ENCODE data around the gene ADSS1. TPM values are rescaled to one million over a fixed set of nuclear protein-coding genes. Genes with fewer than 3 reads are reported as not detected.

ADSS1 gene
- total and polyA plus RNA-seq, 2 donors (not counting 1 experiment from before 2014, with no cell fraction given), result 2.2 to 3.5 TPM

DNA sequence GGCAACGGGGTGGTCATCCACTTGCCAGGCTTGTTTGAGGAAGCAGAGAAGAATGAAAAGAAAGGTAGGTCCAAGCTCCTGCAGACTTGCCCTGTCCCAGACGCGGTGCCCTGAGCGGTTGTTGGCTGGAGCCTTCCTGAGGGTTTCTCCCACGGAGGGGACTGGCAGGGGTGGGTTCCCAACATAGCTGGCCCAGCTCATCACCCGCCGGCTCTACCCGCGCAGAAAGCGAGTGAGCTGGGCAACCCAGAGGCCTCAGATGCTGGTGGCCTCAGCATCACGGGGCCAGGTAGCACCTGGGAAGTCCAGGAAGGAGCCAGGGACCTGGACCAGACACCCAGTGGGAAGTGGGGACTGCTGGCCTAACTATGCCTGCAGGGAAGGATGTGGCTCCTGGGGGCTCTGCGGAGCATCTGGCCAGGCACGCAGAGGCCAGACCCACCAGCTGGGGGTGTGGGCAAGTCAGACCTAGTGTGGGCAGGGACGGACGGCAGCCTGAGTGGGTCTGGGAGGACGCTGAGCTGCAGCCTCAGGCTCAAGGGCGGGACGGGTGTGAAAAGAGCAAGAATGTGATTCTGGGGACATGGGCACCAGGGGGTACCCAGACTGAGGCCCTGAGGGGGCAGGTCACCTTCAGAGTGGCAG, 14.5 kb downstream of the ADSS1 start:
- TF ChIP-seq EZH2 (IDR thresholded peaks at IDR 0.05; ENCODE audit: low read length, missing control alignments) (no peak), CTCF (conservative IDR thresholded peaks at IDR 0.05 in 1 of 2, IDR thresholded peaks at IDR 0.05 in 1 of 2; ENCODE audit: low read depth in 1 of 2, low read length in 2 of 2) (no peak)
- no peaks in the 10 kb centered on the region for H3K36me3 ChIP-seq (ENCODE audit: control insufficient read depth, insufficient read depth, low read length)
- no peak overlapping the region for H3K4me3 ChIP-seq (replicated peaks in 1 of 4; ENCODE audit: control extremely low read depth in 1 of 4, insufficient read depth in 1 of 4, low read depth in 3 of 4, low read length in 4 of 4)
- DNase-seq (ENCODE audit: low read depth in 2 of 2), result no peak
- H2AFZ ChIP-seq (ENCODE audit: low read length), result no peak overlapping the region
- H3K27me3 ChIP-seq (ENCODE audit: control insufficient read depth, insufficient read depth, low read length), result no peaks in the 10 kb centered on the region
- H3K79me2 ChIP-seq (ENCODE audit: control insufficient read depth, insufficient read depth, low read length), result no peaks in the 10 kb centered on the region
- no peak overlapping the region for H3K9ac ChIP-seq (ENCODE audit: insufficient read depth, low read length)
- peaks cover 6% of the 10 kb centered on the region for H3K4me1 ChIP-seq (ENCODE audit: control insufficient read depth, extremely low read depth, insufficient read depth, low read length)
- no peak overlapping the region for H3K27ac ChIP-seq (ENCODE audit: insufficient read depth, low read length)
- H4K20me1 ChIP-seq (ENCODE audit: control insufficient read depth, extremely low read depth, insufficient read depth, low read length), result no peaks in the 10 kb centered on the region
- H3K4me2 ChIP-seq (ENCODE audit: extremely low read depth, insufficient read depth, low read length), result no peak overlapping the region
- H3K9me3 ChIP-seq (ENCODE audit: control insufficient read depth, insufficient read depth, low read depth, low read length), result no peaks in the 10 kb centered on the region

DNA sequence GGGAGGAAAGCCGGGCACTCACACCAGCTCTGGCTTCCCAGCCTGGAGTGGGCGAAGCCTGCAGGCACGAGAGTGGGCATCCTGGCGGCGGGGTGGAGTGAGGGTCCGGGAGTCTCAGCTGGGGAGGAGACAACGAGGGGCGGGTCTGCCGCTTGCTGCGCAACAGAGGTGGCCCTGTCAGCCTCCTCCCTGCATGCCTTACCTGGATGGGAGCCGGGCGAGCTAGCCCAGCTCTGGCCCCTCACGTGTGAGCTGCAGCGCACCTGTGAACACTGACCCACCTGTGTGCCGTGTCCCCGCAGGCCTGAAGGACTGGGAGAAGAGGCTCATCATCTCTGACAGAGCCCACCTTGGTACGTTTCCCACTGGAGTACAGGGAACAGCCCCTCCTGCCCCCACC, 15.0 kb downstream of the ADSS1 start:
- DNase-seq (ENCODE audit: low read depth in 2 of 2), result no peak
- TF ChIP-seq EZH2 (IDR thresholded peaks at IDR 0.05; ENCODE audit: low read length, missing control alignments) (no peak), CTCF (conservative IDR thresholded peaks at IDR 0.05 in 1 of 2, IDR thresholded peaks at IDR 0.05 in 1 of 2; ENCODE audit: low read depth in 1 of 2, low read length in 2 of 2) (no peak)
- Histone ChIP-seq H3K9ac (ENCODE audit: insufficient read depth, low read length) (no peak overlapping the region), H3K4me3 (replicated peaks in 1 of 4; ENCODE audit: control extremely low read depth in 1 of 4, insufficient read depth in 1 of 4, low read depth in 3 of 4, low read length in 4 of 4) (no peak overlapping the region), H3K79me2 (ENCODE audit: control insufficient read depth, insufficient read depth, low read length) (no peaks in the 10 kb centered on the region), H3K27me3 (ENCODE audit: control insufficient read depth, insufficient read depth, low read length) (no peaks in the 10 kb centered on the region), H2AFZ (ENCODE audit: low read length) (no peak overlapping the region), H3K27ac (ENCODE audit: insufficient read depth, low read length) (no peak overlapping the region), H3K9me3 (ENCODE audit: control insufficient read depth, insufficient read depth, low read depth, low read length) (no peaks in the 10 kb centered on the region), H3K36me3 (ENCODE audit: control insufficient read depth, insufficient read depth, low read length) (no peaks in the 10 kb centered on the region), H4K20me1 (ENCODE audit: control insufficient read depth, extremely low read depth, insufficient read depth, low read length) (no peaks in the 10 kb centered on the region), H3K4me2 (ENCODE audit: extremely low read depth, insufficient read depth, low read length) (no peak overlapping the region), H3K4me1 (ENCODE audit: control insufficient read depth, extremely low read depth, insufficient read depth, low read length) (peaks cover 8% of the 10 kb centered on the region)

DNA sequence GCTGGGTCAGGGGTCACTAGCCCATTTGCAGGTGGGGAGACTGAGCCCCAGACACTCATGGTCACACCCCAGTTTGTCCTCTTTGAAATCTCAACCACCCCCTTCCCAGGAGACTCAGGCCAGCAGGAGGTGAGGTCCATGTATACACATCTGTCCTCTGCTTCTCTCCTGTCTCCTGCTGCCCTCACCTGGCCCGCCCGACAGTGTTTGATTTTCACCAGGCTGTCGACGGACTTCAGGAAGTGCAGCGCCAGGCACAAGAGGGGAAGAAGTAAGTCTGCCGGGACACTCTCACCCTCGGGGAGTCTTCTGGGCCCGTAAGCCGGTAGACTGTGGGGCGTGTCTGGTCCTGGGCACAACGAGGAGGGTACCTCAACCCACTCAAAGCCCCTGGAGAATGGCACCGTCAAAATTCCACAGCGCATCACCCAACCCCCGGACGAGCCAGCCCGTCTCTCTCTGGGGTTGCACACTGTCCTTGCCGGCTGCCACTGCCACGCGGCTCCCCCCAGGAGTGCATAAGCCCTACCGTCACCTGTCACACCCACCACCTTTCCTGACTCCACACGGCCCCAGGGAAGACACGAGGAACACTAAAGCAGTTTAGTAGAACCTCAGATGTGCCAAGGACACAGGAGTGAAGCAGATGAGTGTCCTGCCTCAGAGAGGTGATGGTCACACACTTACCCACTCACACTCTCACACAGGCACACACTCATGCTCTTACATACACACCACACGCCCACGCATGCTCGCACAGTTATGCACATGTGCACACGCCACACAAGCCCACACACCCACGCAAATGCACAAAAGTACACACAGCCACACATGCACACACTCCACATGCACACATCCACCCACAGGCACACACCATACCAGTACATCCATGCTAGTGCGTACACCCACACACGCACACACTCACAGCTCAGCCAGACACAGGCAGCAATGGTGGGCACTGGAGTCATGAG, 15.8 kb downstream of the ADSS1 start:
- no peak overlapping the region for H3K4me2 ChIP-seq (ENCODE audit: extremely low read depth, insufficient read depth, low read length)
- no peak overlapping the region for H3K9ac ChIP-seq (ENCODE audit: insufficient read depth, low read length)
- no peak overlapping the region for H3K4me3 ChIP-seq (replicated peaks in 1 of 4; ENCODE audit: control extremely low read depth in 1 of 4, insufficient read depth in 1 of 4, low read depth in 3 of 4, low read length in 4 of 4)
- no peaks in the 10 kb centered on the region for H3K9me3 ChIP-seq (ENCODE audit: control insufficient read depth, insufficient read depth, low read depth, low read length)
- H3K79me2 ChIP-seq (ENCODE audit: control insufficient read depth, insufficient read depth, low read length), result no peaks in the 10 kb centered on the region
- H2AFZ ChIP-seq (ENCODE audit: low read length), result no peak overlapping the region
- peaks cover 8% of the 10 kb centered on the region for H3K4me1 ChIP-seq (ENCODE audit: control insufficient read depth, extremely low read depth, insufficient read depth, low read length)
- H4K20me1 ChIP-seq (ENCODE audit: control insufficient read depth, extremely low read depth, insufficient read depth, low read length), result no peaks in the 10 kb centered on the region
- TF ChIP-seq CTCF (conservative IDR thresholded peaks at IDR 0.05 in 1 of 2, IDR thresholded peaks at IDR 0.05 in 1 of 2; ENCODE audit: low read depth in 1 of 2, low read length in 2 of 2), result no peak
- no peak for TF ChIP-seq EZH2 (IDR thresholded peaks at IDR 0.05; ENCODE audit: low read length, missing control alignments)
- H3K27me3 ChIP-seq (ENCODE audit: control insufficient read depth, insufficient read depth, low read length), result no peaks in the 10 kb centered on the region
- no peak overlapping the region for H3K27ac ChIP-seq (ENCODE audit: insufficient read depth, low read length)
- H3K36me3 ChIP-seq (ENCODE audit: control insufficient read depth, insufficient read depth, low read length), result no peaks in the 10 kb centered on the region
- no peak for DNase-seq (ENCODE audit: low read depth in 2 of 2)

All from fibroblast of lung (primary cell).